HL-60 (cell line): ENCODE measurements around the gene CNTNAP5.

Source experiments
- DNase-seq, 2 experiments: peaks; one replicate each; pipeline ENCODE4 v3.0.0-alpha.2; 2010 to 2020; ENCODE audit warnings: low read depth in 1 of 2, low spot score in 1 of 2
- H3K27ac ChIP-seq: fragments of 250-450 bp; sonication (Bioruptor Pico); replicated peaks from 2 replicates; pipeline ENCODE4 v1.5.1; 2020; ENCODE audit warnings: mild to moderate bottlenecking, moderate library complexity
- H3K27me3 ChIP-seq: fragments of 250-450 bp; sonication (Bioruptor Pico); 2 replicates; pipeline ENCODE4 v1.5.1; 2021; ENCODE audit warnings: mild to moderate bottlenecking, moderate library complexity; ENCODE audit not compliant: insufficient read depth, poor library complexity, severe bottlenecking
- H3K4me3 ChIP-seq: replicated peaks from 2 replicates; pipeline ENCODE4 v1.5.1; 2011; ENCODE audit warnings: mild to moderate bottlenecking, control low read depth, low read length; ENCODE audit not compliant: insufficient read depth
- CTCF ChIP-seq: IDR thresholded peaks from one replicate; pipeline ENCODE4 v1.5.1; 2011; ENCODE audit warnings: low read length, control low read depth, inconsistent platforms; ENCODE audit not compliant: insufficient read depth
- GABPA ChIP-seq: IDR thresholded peaks from 2 replicates; pipeline ENCODE4 v1.6.1; 2012; ENCODE audit warnings: low read depth
- POLR2AphosphoS5 ChIP-seq: IDR thresholded peaks from 2 replicates; pipeline ENCODE4 v1.6.1; 2012; ENCODE audit warnings: low read depth
- REST ChIP-seq: IDR thresholded peaks from 2 replicates; pipeline ENCODE4 v1.6.1; 2012; ENCODE audit warnings: low read depth; ENCODE audit not compliant: insufficient replicate concordance
- SPI1 ChIP-seq: IDR thresholded peaks from 2 replicates; pipeline ENCODE4 v1.6.1; 2012; ENCODE audit warnings: low read depth, mild to moderate bottlenecking, borderline replicate concordance

The CNTNAP5 gene

GRCh38 chr2:124080281-124081153 is 55.4 kb downstream of the CNTNAP5 start:
- no peak overlapping the region for H3K4me3 ChIP-seq
- TF ChIP-seq POLR2AphosphoS5 (no peak), GABPA (no peak), REST (no peak), SPI1 (no peak), CTCF (no peak)
- no peaks in the 10 kb centered on the region for H3K27me3 ChIP-seq
- no peak overlapping the region for H3K27ac ChIP-seq
- DNase-seq, result no peak

GRCh38 chr2:124081154-124081716 is 56.1 kb downstream of the CNTNAP5 start:
- DNase-seq, result no peak
- Histone ChIP-seq H3K4me3 (no peak overlapping the region), H3K27me3 (no peaks in the 10 kb centered on the region), H3K27ac (no peak overlapping the region)
- TF ChIP-seq CTCF (no peak), GABPA (no peak), SPI1 (no peak), POLR2AphosphoS5 (no peak), REST (no peak)

GRCh38 chr2:124088616-124089015 is 63.5 kb downstream of the CNTNAP5 start:
- no peak overlapping the region for H3K4me3 ChIP-seq
- no peak overlapping the region for H3K27ac ChIP-seq
- no peaks in the 10 kb centered on the region for H3K27me3 ChIP-seq
- no peak for DNase-seq
- TF ChIP-seq SPI1 (no peak), REST (no peak), POLR2AphosphoS5 (no peak), CTCF (no peak), GABPA (no peak)
